DMS79 treated with DMSO at 0.1 percent for 48 hours (cell line): Measurements from ENCODE around the gene KLHL12.

Experiments used
- DNase-seq: peaks from one replicate; lab custom pipeline; 2025; lab: John Stamatoyannopoulos, UW

KLHL12 gene

GRCh38 chr1:202926581-202927491, at the start of gene KLHL12:
KLHL12 (minus strand) TSS chr1:202927234; CDS start chr1:202925162, 2,072 bp downstream.
- peak; percentile 93 for DNase-seq

GRCh38 chr1:202976633-202977032, 49.6 kb upstream of the KLHL12 start:
- no peak for DNase-seq

- no peak for DNase-seq
Measured at GRCh38 chr1:202974856-202975255, 47.8 kb upstream of the KLHL12 start.

GRCh38 chr1:202972046-202972445, 45.0 kb upstream of the KLHL12 start:
- DNase-seq: no peak

- DNase-seq: no peak
Measured at GRCh38 chr1:202968895-202969295, 41.9 kb upstream of the KLHL12 start.

- no peak for DNase-seq
Measured at GRCh38 chr1:202968351-202968750, 41.3 kb upstream of the KLHL12 start.

- peak; percentile 31 for DNase-seq
Measured at GRCh38 chr1:202967684-202968281, 40.7 kb upstream of the KLHL12 start.

GRCh38 chr1:202966006-202966898, 39.2 kb upstream of the KLHL12 start:
- DNase-seq: no peak

GRCh38 chr1:202965422-202965821, 38.4 kb upstream of the KLHL12 start:
- no peak for DNase-seq

GRCh38 chr1:202964791-202965410, 37.9 kb upstream of the KLHL12 start:
- peak; percentile 75 for DNase-seq

GRCh38 chr1:202961220-202961880, 34.3 kb upstream of the KLHL12 start:
- DNase-seq: no peak

- DNase-seq: no peak
Measured at GRCh38 chr1:202959276-202959620, 32.2 kb upstream of the KLHL12 start.

GRCh38 chr1:202958544-202959275, 31.7 kb upstream of the KLHL12 start:
- no peak for DNase-seq

GRCh38 chr1:202957733-202958543, 30.9 kb upstream of the KLHL12 start, which contains the start of gene ADIPOR1:
ADIPOR1 (minus strand) TSS chr1:202958312; CDS start chr1:202951070, 7,242 bp downstream.
- DNase-seq: peak; percentile 77

- no peak for DNase-seq
Measured at GRCh38 chr1:202956969-202957368, 29.9 kb upstream of the KLHL12 start.

GRCh38 chr1:202954057-202954745, 27.2 kb upstream of the KLHL12 start:
- no peak for DNase-seq

- no peak for DNase-seq
Measured at GRCh38 chr1:202953392-202953791, 26.4 kb upstream of the KLHL12 start.

- DNase-seq: no peak
Measured at GRCh38 chr1:202952818-202953217, 25.8 kb upstream of the KLHL12 start.

GRCh38 chr1:202952099-202952498, 25.1 kb upstream of the KLHL12 start:
- no peak for DNase-seq
